Activated T-cell treated with anti-CD3 and anti-CD28 coated beads for 24 hours (primary cell): ENCODE measurements around the gene OVAAL.
"Not testable (repeated sequence)": the region's sequence is repeated elsewhere in the genome, so short reads cannot be mapped to it uniquely, and the experiment has no call there.

ENCODE experiments used
- DNase-seq: peaks from one replicate; pipeline ENCODE4 v3.0.0-alpha.2; 2020; ENCODE audit warnings: low read depth

OVAAL gene

GRCh38 chr1:180540697-180541594, 17.8 kb upstream of the OVAAL start:
- DNase-seq = no peak

GRCh38 chr1:180542113-180542837, 16.5 kb upstream of the OVAAL start:
- DNase-seq = no peak

GRCh38 chr1:180542838-180543145, 16.0 kb upstream of the OVAAL start:
- DNase-seq = no peak

GRCh38 chr1:180544050-180544449, 14.7 kb upstream of the OVAAL start:
- DNase-seq = no peak

GRCh38 chr1:180545991-180546390, 12.8 kb upstream of the OVAAL start:
- no peak for DNase-seq

- no peak for DNase-seq
Measured at GRCh38 chr1:180548686-180549317, 10.0 kb upstream of the OVAAL start.

GRCh38 chr1:180549770-180550169, 9.0 kb upstream of the OVAAL start:
- DNase-seq = not testable (repeated sequence)

- DNase-seq = no peak
Measured at GRCh38 chr1:180550241-180550640, 8.5 kb upstream of the OVAAL start.

GRCh38 chr1:180551997-180552396, 6.8 kb upstream of the OVAAL start:
- DNase-seq = no peak

- DNase-seq = not testable (repeated sequence)
Measured at GRCh38 chr1:180553046-180553445, 5.7 kb upstream of the OVAAL start.

- DNase-seq = no peak
Measured at GRCh38 chr1:180555411-180555810, 3.4 kb upstream of the OVAAL start.

GRCh38 chr1:180560200-180560867, 1.6 kb downstream of the OVAAL start:
- DNase-seq = no peak

GRCh38 chr1:180560868-180561600, 2.3 kb downstream of the OVAAL start:
- no peak for DNase-seq

- no peak for DNase-seq
Measured at GRCh38 chr1:180562640-180563025, 3.9 kb downstream of the OVAAL start.

GRCh38 chr1:180563026-180563827, 4.5 kb downstream of the OVAAL start:
- no peak for DNase-seq

GRCh38 chr1:180565121-180565871, 6.5 kb downstream of the OVAAL start:
- DNase-seq = no peak

GRCh38 chr1:180566026-180566425, 7.3 kb downstream of the OVAAL start:
- no peak for DNase-seq

- no peak for DNase-seq
Measured at GRCh38 chr1:180566495-180566894, 7.7 kb downstream of the OVAAL start.

GRCh38 chr1:180567654-180568053, 8.9 kb downstream of the OVAAL start:
- no peak for DNase-seq

- no peak for DNase-seq
Measured at GRCh38 chr1:180568184-180568583, 9.4 kb downstream of the OVAAL start.
